ENCODE results near the gene FOXC2. TPM values are rescaled to one million over a fixed set of nuclear protein-coding genes. Genes with fewer than 3 reads are reported as not detected.

The FOXC2 gene
- total RNA-seq, 1 donor from 2014 or later: 77.8 TPM

DNA sequence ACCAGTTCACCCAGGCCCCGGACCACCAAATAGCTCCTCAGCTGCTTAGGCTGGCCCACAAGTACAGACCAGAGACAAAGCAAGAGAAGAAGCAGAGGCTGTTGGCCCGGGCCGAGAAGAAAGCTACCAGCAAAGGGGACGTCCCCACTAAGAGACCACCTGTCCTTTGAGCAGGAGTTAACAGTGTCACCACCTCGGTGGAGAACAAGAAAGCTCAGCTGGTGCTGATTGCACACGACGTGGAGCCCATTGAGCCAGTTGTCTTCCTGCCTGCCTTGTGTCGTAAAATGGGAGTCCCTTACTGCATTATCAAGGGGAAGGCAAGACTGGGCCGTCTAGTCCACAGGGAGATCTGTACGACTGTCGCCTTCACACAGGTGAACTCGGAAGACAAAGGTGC lies 40.9 kb upstream of the FOXC2 start:
- Mint-ChIP-seq H3K36me3 (ENCODE audit: low read depth) (peaks cover 2% of the 10 kb centered on the region), H3K4me3 (ENCODE audit: unreplicated experiment) (no peak overlapping the region), H3K4me1 (ENCODE audit: low read depth) (no peaks in the 10 kb centered on the region), H3K9me3 (ENCODE audit: low read depth) (no peaks in the 10 kb centered on the region), H3K27ac (ENCODE audit: unreplicated experiment) (no peak overlapping the region), H3K27me3 (ENCODE audit: low read depth) (peaks cover 57% of the 10 kb centered on the region)
- DNase-seq (ENCODE audit: low spot score): no peak
- TF ChIP-seq, protein P1, sequence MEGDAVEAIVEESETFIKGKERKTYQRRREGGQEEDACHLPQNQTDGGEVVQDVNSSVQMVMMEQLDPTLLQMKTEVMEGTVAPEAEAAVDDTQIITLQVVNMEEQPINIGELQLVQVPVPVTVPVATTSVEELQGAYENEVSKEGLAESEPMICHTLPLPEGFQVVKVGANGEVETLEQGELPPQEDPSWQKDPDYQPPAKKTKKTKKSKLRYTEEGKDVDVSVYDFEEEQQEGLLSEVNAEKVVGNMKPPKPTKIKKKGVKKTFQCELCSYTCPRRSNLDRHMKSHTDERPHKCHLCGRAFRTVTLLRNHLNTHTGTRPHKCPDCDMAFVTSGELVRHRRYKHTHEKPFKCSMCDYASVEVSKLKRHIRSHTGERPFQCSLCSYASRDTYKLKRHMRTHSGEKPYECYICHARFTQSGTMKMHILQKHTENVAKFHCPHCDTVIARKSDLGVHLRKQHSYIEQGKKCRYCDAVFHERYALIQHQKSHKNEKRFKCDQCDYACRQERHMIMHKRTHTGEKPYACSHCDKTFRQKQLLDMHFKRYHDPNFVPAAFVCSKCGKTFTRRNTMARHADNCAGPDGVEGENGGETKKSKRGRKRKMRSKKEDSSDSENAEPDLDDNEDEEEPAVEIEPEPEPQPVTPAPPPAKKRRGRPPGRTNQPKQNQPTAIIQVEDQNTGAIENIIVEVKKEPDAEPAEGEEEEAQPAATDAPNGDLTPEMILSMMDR (IDR thresholded peaks at IDR 0.05): no peak

DNA sequence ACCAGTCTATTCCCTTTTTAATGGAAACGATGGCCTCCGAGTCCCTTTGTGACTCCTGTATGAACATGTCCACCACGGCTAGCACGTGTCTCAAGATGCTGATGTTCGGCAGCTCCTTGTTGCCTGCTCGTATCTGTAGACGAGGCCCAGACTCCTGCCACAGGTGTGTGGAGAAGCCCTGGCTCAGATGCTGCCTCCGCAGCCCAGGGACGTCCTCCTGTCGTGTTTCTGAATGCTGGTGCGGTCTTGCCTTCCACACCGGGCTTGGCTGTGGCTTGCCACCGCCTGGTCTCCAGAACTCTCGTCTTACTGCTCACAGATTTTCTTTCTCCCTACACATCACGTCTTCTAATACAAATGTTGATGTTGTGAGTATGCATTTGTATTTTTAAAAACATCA lies 39.3 kb upstream of the FOXC2 start:
- DNase-seq (ENCODE audit: low spot score): no peak
- H3K27me3 Mint-ChIP-seq (ENCODE audit: low read depth): peaks cover 42% of the 10 kb centered on the region
- no peaks in the 10 kb centered on the region for H3K9me3 Mint-ChIP-seq (ENCODE audit: low read depth)
- peaks cover 2% of the 10 kb centered on the region for H3K36me3 Mint-ChIP-seq (ENCODE audit: low read depth)
- TF ChIP-seq, protein P1 (IDR thresholded peaks at IDR 0.05): no peak
- no peak overlapping the region for H3K4me3 Mint-ChIP-seq (ENCODE audit: unreplicated experiment)
- H3K4me1 Mint-ChIP-seq (ENCODE audit: low read depth): no peaks in the 10 kb centered on the region
- no peak overlapping the region for H3K27ac Mint-ChIP-seq (ENCODE audit: unreplicated experiment)

DNA sequence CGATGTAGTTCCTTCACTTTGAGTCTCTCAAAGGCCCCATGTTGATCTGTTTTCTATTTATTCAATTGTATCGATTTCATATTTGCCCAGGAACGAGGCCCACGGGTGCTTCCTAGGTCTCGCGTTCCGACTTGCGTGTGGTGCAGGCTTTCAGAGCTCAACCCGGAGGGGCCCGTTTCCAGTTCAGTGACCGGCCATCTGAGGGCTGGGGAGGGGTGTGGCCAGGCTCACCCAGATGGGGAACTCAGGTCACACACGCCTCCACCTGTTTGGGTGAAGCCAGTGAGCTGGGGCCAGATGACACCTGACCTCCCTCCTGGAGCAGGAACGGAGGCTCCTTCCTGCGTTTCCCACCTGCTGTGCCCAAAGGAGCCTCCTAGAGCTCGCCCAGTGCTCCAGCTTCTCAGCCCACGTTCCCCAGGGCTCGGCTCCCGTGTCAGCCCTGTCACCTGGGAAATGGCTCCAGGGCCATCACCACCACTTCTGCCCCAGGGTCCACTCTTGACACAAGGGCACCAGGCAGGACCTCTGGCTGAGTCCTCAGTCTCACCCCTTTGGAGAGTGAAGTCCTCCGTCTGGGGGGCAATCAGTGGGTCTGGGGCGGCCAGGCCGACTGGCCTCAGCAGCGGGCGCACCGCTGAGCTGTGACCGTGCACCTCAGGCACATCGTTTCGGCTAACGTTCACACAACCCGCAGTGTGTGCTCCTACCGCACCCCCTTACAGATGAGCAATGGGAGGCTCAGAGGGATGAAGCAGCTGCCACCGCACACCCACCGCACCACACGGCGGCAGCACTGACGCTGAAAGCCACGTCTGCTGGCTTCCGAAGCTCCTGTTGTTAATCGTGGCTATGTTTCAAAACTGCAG lies 38.3 kb upstream of the FOXC2 start:
- H3K36me3 Mint-ChIP-seq (ENCODE audit: low read depth): peaks cover 2% of the 10 kb centered on the region
- peaks cover 37% of the 10 kb centered on the region for H3K27me3 Mint-ChIP-seq (ENCODE audit: low read depth)
- H3K4me3 Mint-ChIP-seq (ENCODE audit: unreplicated experiment): no peak overlapping the region
- H3K27ac Mint-ChIP-seq (ENCODE audit: unreplicated experiment): no peak overlapping the region
- peak; percentile 60 for DNase-seq (ENCODE audit: low spot score)
- no peaks in the 10 kb centered on the region for H3K9me3 Mint-ChIP-seq (ENCODE audit: low read depth)
- H3K4me1 Mint-ChIP-seq (ENCODE audit: low read depth): no peaks in the 10 kb centered on the region
- TF ChIP-seq, protein P1 (IDR thresholded peaks at IDR 0.05): no peak

DNA sequence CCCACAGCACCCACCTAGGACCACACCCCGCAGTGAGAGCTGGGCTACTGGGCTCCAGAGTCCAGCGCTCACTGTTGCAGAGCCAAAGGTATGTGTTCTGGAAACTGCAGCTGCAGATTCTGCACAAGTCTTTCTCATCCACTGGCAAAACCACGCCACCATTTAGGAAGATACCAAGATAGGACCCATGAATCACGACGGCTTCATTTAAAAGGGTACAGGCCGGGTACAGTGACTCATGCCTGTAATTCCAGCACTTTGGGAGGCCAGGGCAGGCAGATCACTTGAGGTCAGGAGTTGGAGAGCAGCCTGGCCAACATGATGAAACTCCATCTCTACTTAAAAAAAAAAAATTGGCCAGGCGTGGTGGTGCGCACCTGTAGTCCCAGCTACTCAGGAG lies 37.5 kb upstream of the FOXC2 start:
- Mint-ChIP-seq H3K27ac (ENCODE audit: unreplicated experiment) (no peak overlapping the region), H3K4me1 (ENCODE audit: low read depth) (no peaks in the 10 kb centered on the region), H3K4me3 (ENCODE audit: unreplicated experiment) (no peak overlapping the region), H3K9me3 (ENCODE audit: low read depth) (no peaks in the 10 kb centered on the region), H3K27me3 (ENCODE audit: low read depth) (peaks cover 32% of the 10 kb centered on the region), H3K36me3 (ENCODE audit: low read depth) (peaks cover 2% of the 10 kb centered on the region)
- TF ChIP-seq, protein P1 (IDR thresholded peaks at IDR 0.05): no peak
- peak; percentile 37 for DNase-seq (ENCODE audit: low spot score)

DNA sequence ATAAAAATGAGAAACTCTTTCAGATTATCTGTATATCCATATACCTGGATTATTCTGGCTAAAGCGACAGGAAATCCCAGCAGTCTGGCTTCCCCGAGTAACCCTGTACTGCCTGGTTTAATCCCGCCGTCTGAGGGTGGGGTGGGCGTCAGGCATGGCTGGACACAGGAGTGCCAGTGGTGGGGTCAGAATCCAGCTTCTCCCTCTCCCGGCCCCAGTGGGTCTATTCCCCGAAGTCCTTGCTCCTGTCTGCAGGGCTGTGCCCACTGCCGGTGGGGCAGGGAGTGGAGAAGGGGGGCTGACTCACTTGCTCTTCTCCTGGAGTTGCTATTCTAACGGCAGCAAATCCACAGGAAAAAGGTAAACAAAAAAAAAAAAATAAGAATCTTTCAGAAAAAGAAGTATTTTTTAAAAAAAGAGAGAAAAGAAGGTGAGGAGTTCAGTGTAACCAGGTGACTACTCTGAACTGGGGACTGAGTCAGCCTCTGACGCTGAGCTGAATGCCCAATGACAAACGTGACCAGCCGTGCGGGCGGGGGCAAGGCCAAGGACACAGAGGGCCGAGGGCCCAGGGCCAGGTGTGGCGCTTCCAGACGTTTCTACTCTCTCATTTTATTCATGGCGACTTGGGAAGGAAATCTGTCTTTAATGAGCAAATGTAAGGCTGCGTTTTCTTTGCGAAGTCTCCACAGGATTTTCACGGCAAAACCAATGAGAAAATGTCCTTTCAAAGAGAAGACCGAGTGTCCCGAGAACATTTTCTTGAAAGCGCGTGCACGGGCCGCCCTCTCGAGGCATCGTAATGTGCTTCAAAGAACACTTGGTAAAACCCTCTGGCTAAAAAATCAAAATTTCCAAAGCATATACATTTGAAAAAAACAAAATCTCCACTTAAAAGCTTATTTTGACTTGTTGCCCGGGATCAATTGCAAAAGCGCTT lies 36.1 kb upstream of the FOXC2 start:
- Mint-ChIP-seq H3K9me3 (ENCODE audit: low read depth) (no peaks in the 10 kb centered on the region), H3K4me3 (ENCODE audit: unreplicated experiment) (no peak overlapping the region), H3K27me3 (ENCODE audit: low read depth) (peaks cover 21% of the 10 kb centered on the region), H3K4me1 (ENCODE audit: low read depth) (no peaks in the 10 kb centered on the region), H3K27ac (ENCODE audit: unreplicated experiment) (no peak overlapping the region), H3K36me3 (ENCODE audit: low read depth) (peaks cover 2% of the 10 kb centered on the region)
- peak; percentile 59 for DNase-seq (ENCODE audit: low spot score)
- TF ChIP-seq, protein P1 (IDR thresholded peaks at IDR 0.05): no peak
